ENCODE data around the gene OR52E4.

- no peak for TF ChIP-seq CTCF (IDR thresholded peaks at IDR 0.05)
- no peak for TF ChIP-seq POLR2A (IDR thresholded peaks at IDR 0.05)
Observed at GRCh38 chr11:5923794-5924193, 43.4 kb downstream of the OR52E4 start.
